Stimulated activated CD4-positive, alpha-beta T cell treated with anti-CD3 and anti-CD28 coated beads, Interleukin-15, amount 100 ng/mL, for 24 hours (primary cell): ENCODE measurements around the gene OTUD6A.
"Not testable (repeated sequence)": the region's sequence is repeated elsewhere in the genome, so short reads cannot be mapped to it uniquely, and the experiment has no call there.

Experiments used
- DNase-seq: peaks from one replicate; pipeline ENCODE4 v3.0.0-alpha.2; 2020

Gene OTUD6A

GRCh38 chrX:70049406-70049805, 12.9 kb upstream of the OTUD6A start:
- DNase-seq, result no peak

GRCh38 chrX:70049925-70050324, 12.3 kb upstream of the OTUD6A start, which contains the start of gene AWAT2:
TSS of gene AWAT2 (minus strand) at chrX:70049938. CDS start at chrX:70049932, 6 bp downstream.
- DNase-seq, result no peak

- DNase-seq, result no peak
Measured at GRCh38 chrX:70052895-70053615, 9.2 kb upstream of the OTUD6A start.

- no peak for DNase-seq
Measured at GRCh38 chrX:70054391-70054790, 7.9 kb upstream of the OTUD6A start.

GRCh38 chrX:70062961-70063550, 799 bp downstream of the OTUD6A start:
- DNase-seq, result no peak

- no peak for DNase-seq
Measured at GRCh38 chrX:70066646-70067045, 4.4 kb downstream of the OTUD6A start.

- DNase-seq, result no peak
Measured at GRCh38 chrX:70079297-70079696, 17.0 kb downstream of the OTUD6A start.

GRCh38 chrX:70079870-70080269, 17.6 kb downstream of the OTUD6A start:
- no peak for DNase-seq

GRCh38 chrX:70082723-70083122, 20.5 kb downstream of the OTUD6A start:
- DNase-seq, result no peak

GRCh38 chrX:70084592-70085240, 22.5 kb downstream of the OTUD6A start:
- DNase-seq, result no peak

GRCh38 chrX:70087857-70088630, 25.8 kb downstream of the OTUD6A start:
- no peak for DNase-seq

GRCh38 chrX:70088751-70089150, 26.5 kb downstream of the OTUD6A start:
- DNase-seq, result no peak

GRCh38 chrX:70089604-70090297, 27.5 kb downstream of the OTUD6A start:
- no peak for DNase-seq

GRCh38 chrX:70092247-70092646, 30.0 kb downstream of the OTUD6A start:
- no peak for DNase-seq

- DNase-seq, result peak; percentile 1
Measured at GRCh38 chrX:70096052-70096451, 33.8 kb downstream of the OTUD6A start.

- no peak for DNase-seq
Measured at GRCh38 chrX:70105229-70105628, 43.0 kb downstream of the OTUD6A start.

- DNase-seq, result not testable (repeated sequence)
Measured at GRCh38 chrX:70111436-70112026, 49.3 kb downstream of the OTUD6A start.
